HepG2 (cell line): Measurements from ENCODE around the gene FAM234A. TPM values are rescaled to one million over a fixed set of nuclear protein-coding genes. Genes with fewer than 3 reads are reported as not detected.

Source experiments
- ATAC-seq: fragments of 200-7000 bp; cut with Tn5 transposase; 3 replicates; pipeline ENCODE4 v1.9.1; 2020; ENCODE audit warnings: mild to moderate bottlenecking, moderate library complexity
- BruUV-seq: library from RNA; stranded (reverse); fragments of 400-500 nt; replicated peaks from 2 replicates; lab custom pipeline; 2021; lab: Mats Ljungman, UMichigan
- CTCF ChIA-PET: fragments of 300-600 bp; formaldehyde crosslinking; extraction: SDS; loops from one replicate; lab custom pipeline; 2021; ENCODE audit warnings: low total read pairs, inconsistent platforms, low intra/inter-chr PET ratio; lab: Yijun Ruan, JAX
- POLR2A ChIA-PET: fragments of 350-600 bp; sonication (Branson Sonifier 250); formaldehyde crosslinking; loops from one replicate; lab custom pipeline; 2020; ENCODE audit warnings: antibody characterized with exemption, inconsistent platforms; lab: Yijun Ruan, JAX
- DNase-seq: peaks from one replicate; pipeline ENCODE4 v3.0.0-alpha.2; 2015; ENCODE audit warnings: low spot score
- FAIRE-seq: peaks from 3 replicates; lab custom pipeline; 2011; peaks lifted over from hg19 to GRCh38; lab: Jason Lieb, UNC
- H2AFZ ChIP-seq: one replicate; pipeline ENCODE4 v1.6.1; 2011; ENCODE audit warnings: low read length, inconsistent platforms
- H3K27ac ChIP-seq: fragments of 300-600 bp; 3 replicates; pipeline ENCODE4 v1.8.0; 2011; ENCODE audit warnings: mixed run types, mild to moderate bottlenecking, mixed read lengths, low read length, inconsistent platforms; ENCODE audit not compliant: insufficient read depth; ENCODE audit errors: extremely low read length
- H3K27me3 ChIP-seq, 2 experiments: fragments of 200-600 bp in 1 of 2; 2 replicates in 1 of 2; 3 replicates in 1 of 2; pipeline versions ENCODE4 v1.6.0 to v1.8.0; 2011; ENCODE audit warnings: low read length in 2 of 2, mild to moderate bottlenecking in 2 of 2, moderate library complexity in 2 of 2, inconsistent platforms in 1 of 2; ENCODE audit not compliant: insufficient read depth in 2 of 2, control insufficient read depth in 1 of 2
- H3K36me3 ChIP-seq, 2 experiments: fragments of 200-600 bp in 1 of 2; replicated peaks in 1 of 2; 2 replicates in 1 of 2; 3 replicates in 1 of 2; pipeline versions ENCODE4 v1.5.1 to v1.8.0; 2011; ENCODE audit warnings: low read length in 2 of 2, inconsistent platforms in 1 of 2; ENCODE audit not compliant: insufficient read depth in 2 of 2, control insufficient read depth in 1 of 2
- H3K4me1 ChIP-seq: 2 replicates; pipeline ENCODE4 v1.5.1; 2012; ENCODE audit warnings: low read length, inconsistent platforms; ENCODE audit not compliant: insufficient read depth
- H3K4me2 ChIP-seq: 2 replicates; pipeline ENCODE4 v1.6.0; 2011; ENCODE audit warnings: low read depth, low read length, inconsistent platforms
- H3K4me3 ChIP-seq, 3 experiments: fragments of 200-600 bp in 1 of 3; sonication (generic), shearing (Covaris generic) in 1 of 3; replicated peaks in 1 of 3; 2 replicates each; pipeline ENCODE4 v1.5.1; 2011 to 2016; ENCODE audit warnings: low read length in 3 of 3, inconsistent platforms in 2 of 3, low read depth in 2 of 3, mild to moderate bottlenecking in 2 of 3, control low read depth in 1 of 3, mixed read lengths in 1 of 3; ENCODE audit not compliant: insufficient read depth in 1 of 3
- H3K79me2 ChIP-seq: one replicate; pipeline ENCODE4 v1.6.1; 2011; ENCODE audit warnings: low read length, inconsistent platforms; ENCODE audit not compliant: insufficient read depth
- H3K9ac ChIP-seq: 2 replicates; pipeline ENCODE4 v1.6.0; 2011; ENCODE audit warnings: mild to moderate bottlenecking, low read depth, low read length, inconsistent platforms; ENCODE audit not compliant: insufficient read depth
- H3K9me3 ChIP-seq: 2 replicates; pipeline ENCODE4 v1.5.1; 2012; ENCODE audit warnings: mild to moderate bottlenecking, low read length
- H4K20me1 ChIP-seq: 2 replicates; pipeline ENCODE4 v1.6.0; 2011; ENCODE audit warnings: inconsistent platforms, mild to moderate bottlenecking, low read length, moderate library complexity; ENCODE audit not compliant: insufficient read depth
- MTF2 ChIP-seq: sonication (generic); formaldehyde crosslinking; IDR thresholded peaks from 2 replicates; pipeline ENCODE4 v1.5.0; 2020; ENCODE audit warnings: missing genetic modification reagents, borderline replicate concordance
- MXI1 ChIP-seq: IDR thresholded peaks from 3 replicates; pipeline ENCODE4 v1.6.1; 2012; ENCODE audit warnings: low read depth, low read length, inconsistent platforms, borderline replicate concordance
- NFYB ChIP-seq: sonication (generic); formaldehyde crosslinking; IDR thresholded peaks from 2 replicates; pipeline ENCODE4 v1.4.0; 2020; ENCODE audit warnings: missing genetic modification reagents
- NFYC ChIP-seq: IDR thresholded peaks from 2 replicates; pipeline ENCODE4 v1.6.1; 2016; ENCODE audit warnings: missing genetic modification reagents, missing compliant biosample characterization
- POGK ChIP-seq: sonication (generic); formaldehyde crosslinking; conservative IDR thresholded peaks from 2 replicates; pipeline ENCODE4 v1.8.0; 2022; ENCODE audit warnings: mild to moderate bottlenecking, moderate library complexity, missing genetic modification reagents
- PRDM15 ChIP-seq: sonication (generic); formaldehyde crosslinking; IDR thresholded peaks from 2 replicates; pipeline ENCODE4 v1.4.0; 2020; ENCODE audit warnings: missing genetic modification reagents
- TGIF2 ChIP-seq: IDR thresholded peaks from 2 replicates; pipeline ENCODE4 v1.6.1; 2016; ENCODE audit warnings: control low read depth, missing compliant biosample characterization
- ZFP91 ChIP-seq: sonication (generic); formaldehyde crosslinking; IDR thresholded peaks from 2 replicates; pipeline ENCODE4 v1.9.0; 2022; ENCODE audit warnings: missing genetic modification reagents, mild to moderate bottlenecking, borderline replicate concordance
- WGBS: methylation state at CpG from one replicate; pipeline ENCODE4 v1.1.6; 2017; ENCODE audit warnings: low lambda C conversion rate; 5-methylcytosine and 5-hydroxymethylcytosine counted together
- in situ Hi-C: cut with HindIII; loops from 2 replicates; pipeline ENCODE4 v1.10.0; 2017; ENCODE audit warnings: low pct_unique_long_range_greater_than_20kb; ENCODE audit not compliant: extremely low pct_ligation_motif_present
- intact Hi-C: fragments of 100-400 bp; cut with micrococcal nuclease; formaldehyde crosslinking; loops from one replicate; pipeline ENCODE4 v1.10.0; 2022; ENCODE audit not compliant: unreplicated experiment
- polyA plus RNA-seq, 8 experiments: library from polyadenylated mRNA; depleted of rRNA in 3 of 8; stranded (reverse) in 7 of 8; unstranded in 1 of 8; fragments of >200 nt; fragmentation: Illumina TruSeq in 4 of 8; extraction: Trizol in 4 of 8; gene quantifications; 2 replicates each; pipeline versions ENCODE4 v1.2.1 to v1.2.3, GENCODE V29; 2011 to 2016; ENCODE audit warnings: low read depth in 4 of 8, missing spikeins in 1 of 8, mixed read lengths in 1 of 8; ENCODE audit not compliant: insufficient read depth in 1 of 8
- total RNA-seq, 5 experiments: library from RNA; depleted of rRNA; stranded (reverse); fragments of >200 nt; fragmentation: Illumina TruSeq; extraction: Trizol; gene quantifications; 2 replicates each; pipeline ENCODE4 v1.2.3, GENCODE V29; 2016; ENCODE audit warnings: low read depth in 1 of 5
- TF ChIP-seq, protein P1 (sequence below), 2 experiments: sonication (generic) in 1 of 2; formaldehyde crosslinking in 1 of 2; IDR thresholded peaks; 2 replicates each; pipeline versions ENCODE4 v1.4.0 to v1.6.1; 2018 to 2020; ENCODE audit warnings: missing genetic modification reagents in 2 of 2, borderline replicate concordance in 1 of 2, low read depth in 1 of 2, mild to moderate bottlenecking in 1 of 2, missing biosample characterization in 1 of 2

Gene FAM234A
- total and polyA plus RNA-seq, 2 of the 13 experiments (the other 11 are each of a cell fraction or from before 2014, with no cell fraction given) = 29.2 to 34.4 TPM

DNA sequence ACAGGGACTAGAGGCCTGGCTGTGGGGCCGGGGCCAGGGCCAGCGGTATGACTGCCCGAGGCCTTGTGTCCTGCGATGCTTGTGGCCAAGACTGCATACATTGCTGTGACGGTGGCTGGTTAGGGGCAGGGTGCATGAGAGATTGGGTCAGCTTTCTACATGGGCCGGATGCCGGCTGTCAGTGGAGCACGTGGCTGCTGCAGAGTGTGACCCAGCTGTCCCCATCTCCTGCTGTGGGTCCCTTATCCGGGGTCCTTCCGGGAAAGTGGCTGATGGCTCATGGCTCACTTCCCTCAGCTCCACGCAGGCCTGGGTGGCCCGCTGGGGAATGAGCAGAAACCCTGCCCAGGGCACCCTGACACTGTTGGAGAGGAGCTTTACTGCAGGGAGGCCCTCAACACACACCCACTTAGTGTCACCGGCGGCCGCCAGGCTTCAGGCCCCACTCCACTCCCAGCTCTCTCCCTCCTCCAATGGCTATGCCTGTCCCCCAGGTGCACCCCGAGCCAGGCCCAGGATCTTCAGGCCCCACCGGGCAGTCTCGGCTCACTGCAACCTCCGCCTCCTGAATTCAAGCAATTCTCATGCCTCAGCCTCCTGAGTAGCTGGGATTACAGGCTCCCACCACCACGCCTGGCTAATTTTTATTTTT, 41.9 kb downstream of the FAM234A start (continued):
- TF ChIP-seq MXI1 (peak; percentile 61; the same call in 1 of the 3 replicates), MTF2 (CRISPR knock-in tag) (0 out of 2 replicates have a peak, but pooled peaks have one; percentile 64), ZFP91 (peak; percentile 22; the same call in 1 of the 2 replicates), TGIF2 (CRISPR knock-in tag) (peak; percentile 47; the same call in 1 of the 2 replicates), POGK (CRISPR knock-in tag) (no peak)

DNA sequence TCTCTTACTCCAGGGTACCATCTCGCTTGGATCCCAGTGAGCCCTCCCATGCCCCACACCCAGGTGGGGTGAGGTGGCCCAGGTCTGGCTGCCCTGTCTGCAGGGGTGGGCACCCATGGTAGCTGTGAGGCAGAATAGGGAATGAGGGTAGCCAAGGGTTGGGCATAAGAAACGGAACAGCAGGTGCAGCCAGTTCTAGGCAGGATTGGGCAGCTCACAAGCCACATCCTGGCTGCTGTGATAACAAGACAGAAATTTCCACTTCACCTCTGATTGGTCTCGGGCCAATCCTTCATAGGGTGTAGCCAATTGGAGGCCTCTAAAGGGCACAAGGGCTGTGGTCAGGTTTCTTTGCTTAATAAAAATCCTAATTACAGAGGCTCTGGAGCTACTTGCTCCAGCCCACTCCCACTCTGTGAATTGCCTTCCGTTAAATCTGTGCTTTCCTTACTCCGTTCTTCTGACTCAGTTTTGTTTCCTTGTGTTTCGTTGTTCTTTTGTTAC, 44.3 kb downstream of the FAM234A start:
- BruUV-seq = no TSS peak
- no peaks in the 10 kb centered on the region for H4K20me1 ChIP-seq
- H3K27ac ChIP-seq = no peak overlapping the region
- TF ChIP-seq NFYB (peak; percentile 67), NFYC (CRISPR knock-in tag) (peak; percentile 59), PRDM15 (CRISPR knock-in tag) (peak; percentile 84)
- TF ChIP-seq, protein P1, sequence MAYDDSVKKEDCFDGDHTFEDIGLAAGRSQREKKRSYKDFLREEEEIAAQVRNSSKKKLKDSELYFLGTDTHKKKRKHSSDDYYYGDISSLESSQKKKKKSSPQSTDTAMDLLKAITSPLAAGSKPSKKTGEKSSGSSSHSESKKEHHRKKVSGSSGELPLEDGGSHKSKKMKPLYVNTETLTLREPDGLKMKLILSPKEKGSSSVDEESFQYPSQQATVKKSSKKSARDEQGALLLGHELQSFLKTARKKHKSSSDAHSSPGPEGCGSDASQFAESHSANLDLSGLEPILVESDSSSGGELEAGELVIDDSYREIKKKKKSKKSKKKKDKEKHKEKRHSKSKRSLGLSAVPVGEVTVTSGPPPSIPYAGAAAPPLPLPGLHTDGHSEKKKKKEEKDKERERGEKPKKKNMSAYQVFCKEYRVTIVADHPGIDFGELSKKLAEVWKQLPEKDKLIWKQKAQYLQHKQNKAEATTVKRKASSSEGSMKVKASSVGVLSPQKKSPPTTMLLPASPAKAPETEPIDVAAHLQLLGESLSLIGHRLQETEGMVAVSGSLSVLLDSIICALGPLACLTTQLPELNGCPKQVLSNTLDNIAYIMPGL (CRISPR knock-in tag; IDR thresholded peaks at IDR 0.05; ENCODE audit: borderline replicate concordance in 1 of 2, low read depth in 1 of 2) = no peak
- no peak overlapping the region for H3K4me2 ChIP-seq
- no peaks in the 10 kb centered on the region for H3K79me2 ChIP-seq
- no peak overlapping the region for H3K4me3 ChIP-seq
- no peak overlapping the region for H3K9ac ChIP-seq
- H3K4me1 ChIP-seq = peaks cover 20% of the 10 kb centered on the region
- peaks cover 12 to 65% of the 10 kb centered on the region in 2 experiments for H3K27me3 ChIP-seq
- intact Hi-C loops (no loop called here), in situ Hi-C loops (no loop called here)
- H3K36me3 ChIP-seq = no peaks in the 10 kb centered on the region
- POLR2A ChIA-PET = interaction anchor here (2.3 kb wide), 1 partner anchor 44 kb away, joined by 7 read pairs; the partner anchor contains the start of gene FAM234A
- FAIRE-seq (no peak), DNase-seq (peak; percentile 12), ATAC-seq (no peak)
- WGBS = 53% methylated on average over 6 of the region's 6 CpGs
- CTCF ChIA-PET = no interaction called here
- no peaks in the 10 kb centered on the region for H3K9me3 ChIP-seq
- no peak overlapping the region for H2AFZ ChIP-seq
